Lower lobe of right lung (tissue), 2 donors: ENCODE data around the gene CORO7. TPM values are rescaled to one million over a fixed set of nuclear protein-coding genes. Genes with fewer than 3 reads are reported as not detected.

Experiments
- ATAC-seq, 2 donors: fragments of 200-7000 bp; cut with Tn5 transposase; one replicate each; pipeline ENCODE4 v1.9.1; 2020 to 2022; ENCODE audit warnings: mild to moderate bottlenecking in 2 of 2, moderate library complexity in 2 of 2
- DNase-seq: peaks from one replicate; pipeline ENCODE4 v3.0.0-alpha.2; 2020
- H3K27ac ChIP-seq: fragments of 200-600 bp; one replicate; pipeline ENCODE4 v1.8.0; 2022
- H3K27me3 ChIP-seq: fragments of 200-600 bp; one replicate; pipeline ENCODE4 v1.8.0; 2022; ENCODE audit warnings: low read depth
- H3K36me3 ChIP-seq: fragments of 200-600 bp; one replicate; pipeline ENCODE4 v1.8.0; 2022; ENCODE audit warnings: mild to moderate bottlenecking
- H3K4me1 ChIP-seq: fragments of 200-600 bp; one replicate; pipeline ENCODE4 v1.8.0; 2022
- H3K4me3 ChIP-seq: fragments of 200-600 bp; one replicate; pipeline ENCODE4 v1.8.0; 2022; ENCODE audit warnings: mild to moderate bottlenecking
- H3K9me3 ChIP-seq: fragments of 200-600 bp; one replicate; pipeline ENCODE4 v1.8.0; 2022
- CTCF ChIP-seq: fragments of 200-600 bp; IDR thresholded peaks from one replicate; pipeline ENCODE4 v1.8.0; 2022; ENCODE audit warnings: antibody characterized with exemption, mild to moderate bottlenecking
- intact Hi-C: fragments of 100-400 bp; cut with DNase I; formaldehyde crosslinking; loops from one replicate; pipeline ENCODE4 v1.11.0; 2022
- total RNA-seq: library from RNA; stranded (reverse); fragmentation: NEBNext Ultra II Directional; extraction: Animal tissue kit (Norgen Biotek cat#: 25700); gene quantifications from one replicate; pipeline ENCODE4 v1.2.1, GENCODE V29; 2021
- donor health status: DM: no; HTN: yes; CAD: no; lungs with severe emphysema.

Gene CORO7
- total RNA-seq, 1 donor from 2014 or later = 58.5 TPM

GRCh38 chr16:4319454-4320421 lies 96.7 kb downstream of the CORO7 start:
- Histone ChIP-seq H3K36me3 (no peaks in the 10 kb centered on the region), H3K9me3 (no peaks in the 10 kb centered on the region), H3K4me1 (peaks cover 84% of the 10 kb centered on the region), H3K27me3 (peaks cover 5% of the 10 kb centered on the region), H3K27ac (peak overlapping the region; percentile 82), H3K4me3 (peak overlapping the region; percentile 11)
- intact Hi-C loops = no loop called here
- no peak for ATAC-seq
- DNase-seq = no peak
- TF ChIP-seq CTCF = no peak

DNA sequence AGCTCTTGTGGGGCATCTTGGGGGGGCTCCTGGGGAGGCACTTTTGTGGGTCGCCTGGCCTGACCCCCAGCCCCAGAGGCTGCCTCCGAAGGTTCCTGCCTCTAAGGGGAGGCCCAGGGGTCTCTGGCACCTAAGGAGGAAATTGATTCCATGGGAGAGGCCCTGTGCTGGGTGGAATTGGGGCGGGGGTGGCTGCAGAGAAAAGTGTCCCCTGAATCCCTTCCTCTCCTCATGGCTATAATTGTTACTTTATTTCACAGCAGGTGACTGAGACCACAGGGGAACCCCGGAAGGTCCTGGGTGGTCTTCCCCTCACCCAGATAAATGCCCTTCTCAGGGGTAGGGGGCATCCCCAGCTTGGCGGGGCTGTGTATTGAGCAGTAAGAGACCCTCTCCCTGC lies 97.4 kb downstream of the CORO7 start:
- intact Hi-C loops = no loop called here
- Histone ChIP-seq H3K27ac (peak overlapping the region; percentile 82), H3K9me3 (no peaks in the 10 kb centered on the region), H3K4me3 (no peak overlapping the region), H3K4me1 (peaks cover 84% of the 10 kb centered on the region), H3K27me3 (peaks cover 11% of the 10 kb centered on the region), H3K36me3 (no peaks in the 10 kb centered on the region)
- no peak for TF ChIP-seq CTCF
- ATAC-seq (no peak), DNase-seq (no peak)

DNA sequence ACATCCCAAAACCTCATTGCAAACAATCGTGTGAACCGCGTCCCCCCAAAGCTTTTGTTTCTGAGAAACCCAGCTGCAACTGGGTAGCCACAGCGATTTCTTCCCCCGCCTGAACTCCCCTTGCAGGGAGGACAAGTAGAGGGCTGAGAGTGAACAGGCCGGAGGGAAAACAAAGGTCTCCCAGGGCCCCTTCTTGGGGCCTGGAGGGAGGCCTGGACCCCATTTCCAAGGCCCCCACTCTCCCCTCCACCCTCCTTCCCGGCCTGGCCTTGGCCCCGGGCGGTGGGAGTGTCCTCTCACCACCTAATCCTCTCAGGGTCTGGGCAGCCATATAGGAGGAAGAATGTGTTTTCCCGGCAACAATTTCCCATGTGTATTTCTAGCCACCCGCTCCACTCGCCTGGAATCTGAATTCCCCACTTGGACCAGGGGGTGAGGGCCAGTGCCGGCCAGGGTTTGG lies 97.9 kb downstream of the CORO7 start:
- intact Hi-C loops = no loop called here
- peaks cover 84% of the 10 kb centered on the region for H3K4me1 ChIP-seq
- H3K27ac ChIP-seq = peak overlapping the region; percentile 82
- no peaks in the 10 kb centered on the region for H3K9me3 ChIP-seq
- DNase-seq = no peak
- peak overlapping the region; percentile 4 for H3K4me3 ChIP-seq
- H3K27me3 ChIP-seq = peaks cover 11% of the 10 kb centered on the region
- H3K36me3 ChIP-seq = no peaks in the 10 kb centered on the region
- ATAC-seq = no peak
- no peak for TF ChIP-seq CTCF

GRCh38 chr16:4317532-4318450 lies 98.6 kb downstream of the CORO7 start:
- no peaks in the 10 kb centered on the region for H3K36me3 ChIP-seq
- H3K9me3 ChIP-seq = no peaks in the 10 kb centered on the region
- DNase-seq = no peak
- H3K27ac ChIP-seq = peak overlapping the region; percentile 82
- TF ChIP-seq CTCF = no peak
- H3K4me3 ChIP-seq = peak overlapping the region; percentile 66
- peaks cover 11% of the 10 kb centered on the region for H3K27me3 ChIP-seq
- peak in 1 of 2 donors; percentile 1 for ATAC-seq
- H3K4me1 ChIP-seq = peaks cover 77% of the 10 kb centered on the region
- intact Hi-C loops = no loop called here

DNA sequence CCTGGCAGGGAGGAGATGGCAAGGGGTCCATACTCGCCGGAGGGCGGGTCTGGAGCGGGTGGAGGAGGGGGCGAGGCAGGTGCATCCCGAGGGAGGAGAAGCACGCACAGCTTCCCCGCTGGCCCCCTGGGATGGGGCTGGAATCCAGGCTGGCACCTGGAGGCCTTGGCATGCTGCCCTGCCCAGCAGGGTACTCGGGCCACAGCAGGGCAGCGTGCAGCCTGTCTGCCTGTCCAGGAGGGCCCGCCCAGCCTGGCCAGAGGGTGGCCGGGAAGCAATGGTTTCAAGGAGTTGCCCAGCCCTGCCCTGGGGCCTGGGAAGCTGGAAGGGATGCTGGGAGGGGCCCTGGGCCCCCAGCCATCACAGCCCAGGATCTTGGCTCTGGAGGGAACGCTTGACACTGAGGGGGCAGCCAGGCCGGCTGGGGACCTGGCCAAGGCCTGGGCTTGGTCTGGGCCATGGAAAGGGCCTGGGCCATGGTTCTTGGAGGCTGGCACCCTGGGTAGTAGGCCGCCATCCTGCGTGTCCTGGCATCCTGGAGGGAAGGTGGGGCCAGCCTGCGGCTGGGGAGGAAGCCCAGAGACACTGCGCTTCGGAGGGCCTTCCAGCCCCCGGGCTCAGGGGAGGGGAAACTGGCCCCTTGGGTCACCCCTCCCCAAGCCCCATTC lies 99.4 kb downstream of the CORO7 start:
- ATAC-seq (peak; percentile 56 to 66), DNase-seq (peak; percentile 84)
- peaks cover 69% of the 10 kb centered on the region for H3K4me1 ChIP-seq
- no peaks in the 10 kb centered on the region for H3K9me3 ChIP-seq
- intact Hi-C loops = no loop called here
- H3K27ac ChIP-seq = peak overlapping the region; percentile 82
- H3K27me3 ChIP-seq = peaks cover 11% of the 10 kb centered on the region
- TF ChIP-seq CTCF = no peak
- peak overlapping the region; percentile 66 for H3K4me3 ChIP-seq
- H3K36me3 ChIP-seq = no peaks in the 10 kb centered on the region
